ENCODE results near the gene TSEN2.
"Not testable (repeated sequence)": the region's sequence is repeated elsewhere in the genome, so short reads cannot be mapped to it uniquely, and the experiment has no call there.

TSEN2 gene

DNA sequence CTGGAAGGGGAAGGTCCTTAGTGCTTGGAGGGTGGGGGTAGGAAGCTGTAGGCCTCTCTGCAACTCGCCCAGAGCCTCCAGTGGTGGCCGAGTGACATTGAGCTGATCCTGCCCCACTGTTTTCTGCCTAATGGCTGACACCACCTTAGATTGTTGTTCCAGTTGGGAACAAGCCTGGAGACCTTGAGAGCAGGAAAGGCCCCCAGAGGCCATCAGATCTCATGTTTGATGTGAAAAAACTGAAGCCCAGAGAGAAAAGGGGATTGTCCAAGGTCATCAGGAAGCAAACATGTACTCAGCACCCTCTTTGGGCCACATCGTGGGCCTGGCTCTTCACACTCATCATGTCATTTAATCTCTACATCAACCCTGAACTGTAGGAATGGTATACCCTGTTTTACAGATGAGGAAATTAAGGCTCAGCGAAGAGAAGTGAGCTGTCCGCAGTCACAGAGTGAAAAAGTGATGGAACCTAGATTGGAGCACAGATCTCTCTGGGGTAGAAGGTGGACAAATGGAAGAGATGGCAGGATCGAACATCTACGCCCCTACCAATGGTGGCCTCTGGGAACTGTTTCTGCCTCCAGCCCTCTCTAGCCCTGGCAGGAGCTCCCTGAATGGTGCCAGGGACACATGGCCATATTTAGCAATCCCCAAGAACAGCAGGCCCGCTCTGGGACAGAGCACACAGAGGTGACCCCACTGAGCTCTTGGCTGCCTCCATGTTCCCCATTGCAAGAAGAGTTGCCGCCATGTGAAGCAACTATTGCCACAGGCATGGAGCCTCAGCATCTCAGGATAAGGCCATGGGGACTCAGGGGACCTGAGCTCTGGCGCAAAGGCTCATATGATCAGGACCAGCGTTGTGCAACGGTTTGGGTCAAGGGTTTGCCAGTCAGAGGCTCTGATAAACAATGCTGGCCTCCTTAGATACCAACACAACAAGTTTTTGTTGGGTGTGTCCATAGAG, 31.6 kb upstream of the TSEN2 start:
- DNase-seq, result peak; percentile 18

DNA sequence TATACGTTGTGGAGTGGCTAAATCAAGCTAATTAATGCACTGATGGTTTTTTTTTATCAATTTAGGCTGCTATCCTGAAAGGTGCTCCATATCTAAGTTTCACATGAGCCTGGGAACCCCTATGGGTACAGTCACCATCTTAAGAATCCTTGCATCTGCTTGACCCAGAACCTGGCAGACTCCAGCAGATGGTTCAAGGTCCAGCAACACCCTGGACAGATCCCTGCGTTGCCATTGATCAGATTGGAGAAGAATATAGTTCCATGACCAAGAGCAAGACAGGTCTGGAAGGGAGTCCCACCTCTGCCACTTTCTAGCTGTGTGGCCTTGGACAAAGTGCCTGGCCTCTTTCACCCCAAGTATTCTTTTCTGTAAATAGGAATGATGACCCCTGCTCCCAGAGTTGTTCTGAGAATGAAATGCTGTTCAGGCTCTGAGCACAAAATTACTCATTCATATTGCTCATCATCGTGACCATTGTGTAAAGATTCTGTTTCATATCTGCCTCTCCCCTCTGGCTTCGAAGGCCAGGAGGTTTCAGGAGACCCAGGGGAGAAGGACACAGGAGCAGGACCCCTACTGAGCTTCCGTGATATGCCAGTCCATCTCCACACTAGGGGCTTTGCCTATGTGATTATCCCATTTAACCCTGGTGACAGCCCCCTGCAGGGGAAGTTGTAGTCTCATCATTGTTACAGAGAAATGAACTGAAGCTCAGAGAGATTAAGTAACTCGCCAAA, 30.0 kb upstream of the TSEN2 start:
- DNase-seq, result no peak

- peak; percentile 20 for DNase-seq
Measured at GRCh38 chr3:12454816-12455121, 29.5 kb upstream of the TSEN2 start.

- no peak for DNase-seq
Measured at GRCh38 chr3:12455740-12456139, 28.5 kb upstream of the TSEN2 start.

- DNase-seq, result no peak
Measured at GRCh38 chr3:12456441-12456840, 27.8 kb upstream of the TSEN2 start.

DNA sequence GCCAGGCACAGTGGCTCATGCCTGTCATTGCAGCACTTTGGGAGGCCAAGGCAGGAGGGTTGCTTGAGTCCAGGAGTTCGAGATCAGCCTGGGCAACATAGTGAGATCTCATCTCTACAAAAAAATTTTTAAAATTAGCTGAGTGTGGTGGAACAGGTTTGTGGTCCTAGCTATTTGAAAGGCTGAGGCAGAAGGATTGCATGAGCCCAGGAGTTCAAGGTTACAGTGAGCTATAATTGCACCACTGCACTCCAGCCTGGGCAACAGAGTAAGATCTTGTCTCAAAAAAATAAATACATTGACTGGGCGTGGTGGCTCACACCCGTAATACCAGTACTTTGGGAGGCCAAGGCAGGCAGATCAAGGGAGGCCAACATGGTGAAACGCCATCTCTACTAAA, 26.9 kb upstream of the TSEN2 start:
- not testable (repeated sequence) for DNase-seq

- peak; percentile 86 for DNase-seq
Measured at GRCh38 chr3:12458901-12459300, 25.4 kb upstream of the TSEN2 start.

GRCh38 chr3:12460127-12460526, 24.2 kb upstream of the TSEN2 start:
- no peak for DNase-seq

- no peak for DNase-seq
Measured at GRCh38 chr3:12461097-12461649, 23.1 kb upstream of the TSEN2 start.

DNA sequence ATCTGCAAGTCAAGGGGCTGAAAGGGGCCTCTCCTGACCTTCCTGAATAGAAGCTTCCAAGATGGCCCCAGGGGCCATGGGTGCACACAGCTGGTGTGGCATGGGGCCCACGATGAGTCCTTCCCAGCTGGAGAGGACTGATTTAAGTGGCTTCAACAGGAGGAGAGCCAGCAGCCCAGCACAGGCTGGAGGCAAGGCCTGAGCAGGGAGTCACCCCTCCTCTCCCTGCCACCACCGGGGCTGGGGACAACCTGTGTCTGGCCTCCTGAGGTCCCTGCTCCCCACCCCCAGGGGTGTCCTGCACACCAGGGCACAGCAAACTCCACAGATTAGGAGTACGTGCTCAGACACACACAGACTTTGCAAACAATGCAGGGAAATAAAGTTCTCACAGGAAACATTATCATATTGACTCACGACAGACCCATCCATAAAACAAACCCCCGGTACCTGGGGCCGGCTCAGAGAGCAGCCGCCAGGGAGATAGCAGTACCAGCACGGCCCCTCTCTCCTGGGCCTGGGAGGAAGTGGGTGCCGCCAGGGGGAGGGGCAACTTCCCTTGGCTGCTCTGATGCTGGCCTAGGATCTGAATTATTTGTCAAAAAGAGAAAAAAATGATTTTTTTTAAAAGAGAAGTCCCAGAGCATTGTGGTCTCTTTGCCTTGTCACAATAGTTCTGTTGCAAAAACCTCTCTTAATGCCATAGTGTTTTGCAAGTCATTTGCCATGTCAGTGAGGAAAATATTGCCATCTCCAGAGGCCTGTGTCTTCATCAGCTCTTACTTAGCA, 21.9 kb upstream of the TSEN2 start:
- peak; percentile 82 for DNase-seq

GRCh38 chr3:12463686-12464085, 20.6 kb upstream of the TSEN2 start:
- no peak for DNase-seq

- DNase-seq, result no peak
Measured at GRCh38 chr3:12464181-12464580, 20.1 kb upstream of the TSEN2 start.

GRCh38 chr3:12465151-12465835, 19.0 kb upstream of the TSEN2 start:
- DNase-seq, result no peak

GRCh38 chr3:12465836-12466225, 18.4 kb upstream of the TSEN2 start:
- no peak for DNase-seq

- no peak for DNase-seq
Measured at GRCh38 chr3:12467746-12468145, 16.5 kb upstream of the TSEN2 start.

GRCh38 chr3:12468276-12468675, 16.0 kb upstream of the TSEN2 start:
- no peak for DNase-seq

DNA sequence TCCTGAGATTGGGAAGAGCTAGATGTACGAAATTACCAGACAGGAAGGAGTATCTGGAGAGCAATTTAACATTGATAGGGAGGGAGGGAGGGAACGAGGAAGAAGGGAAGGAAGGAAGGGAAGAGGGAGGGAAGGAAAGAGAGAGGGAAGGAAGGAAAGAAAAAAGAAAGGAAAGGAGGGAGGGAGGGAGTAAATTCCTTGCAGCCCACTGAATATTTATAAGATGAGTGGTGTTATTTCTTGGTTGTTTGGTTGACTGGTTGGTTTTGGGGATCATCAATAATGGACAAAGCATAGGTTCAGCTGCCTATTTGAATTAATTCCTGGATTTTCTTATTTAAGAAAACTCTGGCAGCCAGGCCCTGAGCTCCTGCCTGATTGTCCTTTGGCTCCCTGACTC, 15.5 kb upstream of the TSEN2 start:
- DNase-seq, result no peak

DNA sequence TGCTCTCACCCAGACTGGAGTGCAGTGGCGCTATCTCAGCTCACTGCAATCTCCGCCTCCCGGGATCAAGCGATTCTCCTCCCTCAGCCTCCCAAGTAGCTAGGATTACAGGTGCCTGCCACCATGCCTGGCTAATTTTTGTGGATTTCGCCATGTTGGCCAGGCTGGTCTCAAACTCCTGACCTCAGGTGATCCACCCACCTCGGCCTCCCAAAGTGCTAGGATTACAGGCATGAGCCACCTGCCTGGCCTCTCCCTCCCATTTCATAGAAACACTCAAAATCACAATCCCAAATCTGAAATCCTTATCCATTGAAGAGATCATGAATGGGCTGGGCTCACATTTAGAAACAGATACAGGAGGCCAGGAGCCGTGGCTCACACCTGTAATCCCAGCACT, 15.1 kb upstream of the TSEN2 start:
- not testable (repeated sequence) for DNase-seq

DNA sequence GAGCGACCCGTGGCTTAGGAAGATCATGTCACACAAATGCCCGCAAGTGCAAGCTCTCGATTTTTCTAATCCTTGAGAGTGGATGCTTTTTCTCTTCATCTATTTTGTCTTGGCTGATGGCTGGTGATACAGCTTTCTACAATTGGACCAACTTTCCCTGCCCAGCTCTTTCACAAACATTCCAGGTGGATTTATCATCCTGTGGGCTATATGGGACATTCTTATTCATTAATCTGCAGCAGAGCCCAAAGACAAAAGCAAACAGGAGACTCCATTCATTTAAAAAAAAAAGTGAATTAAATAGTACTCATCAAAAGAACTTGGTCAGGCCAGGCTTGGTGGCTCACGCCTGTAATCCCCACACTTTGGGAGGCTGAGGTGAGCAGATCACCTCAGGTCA, 14.2 kb upstream of the TSEN2 start:
- DNase-seq, result no peak

GRCh38 chr3:12470680-12471079, 13.6 kb upstream of the TSEN2 start:
- DNase-seq, result no peak

DNA sequence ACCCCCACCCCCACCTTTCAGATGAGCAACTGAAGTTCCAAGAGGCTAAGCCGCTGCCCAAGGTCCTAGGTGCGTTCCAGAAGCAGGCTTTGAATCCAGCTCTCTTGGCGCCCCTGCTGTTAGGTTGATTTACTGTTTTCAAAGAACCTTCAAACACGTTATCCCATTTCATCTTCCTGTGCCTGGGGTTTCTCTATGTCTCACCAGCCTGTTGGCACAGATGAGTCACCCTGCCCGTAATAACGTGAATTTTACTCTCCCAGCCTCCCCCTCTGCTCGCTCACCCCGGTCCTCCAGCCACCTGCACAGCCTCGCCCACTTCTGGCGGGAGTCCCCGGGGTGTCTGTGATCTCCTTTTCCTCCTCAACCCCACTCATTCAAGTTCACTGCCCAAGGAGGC, 13.0 kb upstream of the TSEN2 start:
- peak; percentile 39 for DNase-seq

GRCh38 chr3:12472000-12472610, 12.2 kb upstream of the TSEN2 start:
- DNase-seq, result no peak

All from MV-4-11 (cell line).